NCI-H128 (cell line): ENCODE data around the gene PSD4.

Experiments used
- DNase-seq: peaks from one replicate; lab custom pipeline; 2025; ENCODE audit not compliant: unreplicated experiment; lab: John Stamatoyannopoulos, UW

Gene PSD4

DNA sequence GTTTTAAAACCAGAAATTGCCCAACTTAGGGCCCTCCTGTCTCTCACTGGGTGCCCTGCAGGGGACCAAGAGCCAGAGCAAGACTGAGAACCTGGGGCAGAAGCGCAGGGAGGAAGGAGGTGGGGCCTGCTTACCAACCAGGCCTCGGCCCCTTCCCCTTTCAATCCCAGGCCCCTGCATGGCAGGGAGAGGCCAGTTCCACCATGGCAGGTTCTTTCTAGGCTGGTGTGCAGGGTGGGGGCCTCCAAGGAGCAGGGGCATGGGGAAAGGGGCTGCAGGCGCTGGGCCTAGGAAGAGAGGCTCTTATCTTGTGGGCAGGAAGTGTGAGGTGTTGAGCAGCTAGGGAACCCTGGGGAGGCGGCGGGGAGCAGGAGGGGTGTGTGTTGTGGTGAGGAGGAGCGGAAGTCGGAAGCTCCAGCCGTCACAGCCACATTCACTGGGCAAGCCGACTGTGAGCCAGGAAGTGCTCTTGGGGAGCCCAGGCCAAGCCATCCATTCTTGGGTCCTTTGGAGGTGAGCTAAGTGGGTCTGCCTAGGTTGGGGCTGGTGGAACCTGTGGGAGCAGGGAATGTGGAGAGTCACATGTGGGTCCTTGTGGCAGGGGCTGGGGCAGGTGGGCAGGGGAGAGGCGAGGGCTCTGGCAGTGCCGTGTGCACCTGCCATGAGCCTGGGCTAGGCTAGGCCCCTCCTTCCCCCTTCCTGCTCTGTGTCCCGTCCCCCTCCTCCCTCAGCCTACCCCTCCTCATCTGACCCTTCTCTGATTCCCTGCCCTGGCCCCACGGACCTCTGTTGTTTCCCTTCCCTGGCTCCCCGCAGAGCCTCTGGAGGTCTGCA, at the start of gene PSD4:
TSS of gene PSD4 (plus strand) at position 430 of the 834 bp plus-strand sequence. CDS start 8,486 bp downstream, outside the sequence.
- DNase-seq = no peak

- DNase-seq = no peak
Measured at GRCh38 chr2:113124181-113124961, 49.4 kb upstream of the PSD4 start.

DNA sequence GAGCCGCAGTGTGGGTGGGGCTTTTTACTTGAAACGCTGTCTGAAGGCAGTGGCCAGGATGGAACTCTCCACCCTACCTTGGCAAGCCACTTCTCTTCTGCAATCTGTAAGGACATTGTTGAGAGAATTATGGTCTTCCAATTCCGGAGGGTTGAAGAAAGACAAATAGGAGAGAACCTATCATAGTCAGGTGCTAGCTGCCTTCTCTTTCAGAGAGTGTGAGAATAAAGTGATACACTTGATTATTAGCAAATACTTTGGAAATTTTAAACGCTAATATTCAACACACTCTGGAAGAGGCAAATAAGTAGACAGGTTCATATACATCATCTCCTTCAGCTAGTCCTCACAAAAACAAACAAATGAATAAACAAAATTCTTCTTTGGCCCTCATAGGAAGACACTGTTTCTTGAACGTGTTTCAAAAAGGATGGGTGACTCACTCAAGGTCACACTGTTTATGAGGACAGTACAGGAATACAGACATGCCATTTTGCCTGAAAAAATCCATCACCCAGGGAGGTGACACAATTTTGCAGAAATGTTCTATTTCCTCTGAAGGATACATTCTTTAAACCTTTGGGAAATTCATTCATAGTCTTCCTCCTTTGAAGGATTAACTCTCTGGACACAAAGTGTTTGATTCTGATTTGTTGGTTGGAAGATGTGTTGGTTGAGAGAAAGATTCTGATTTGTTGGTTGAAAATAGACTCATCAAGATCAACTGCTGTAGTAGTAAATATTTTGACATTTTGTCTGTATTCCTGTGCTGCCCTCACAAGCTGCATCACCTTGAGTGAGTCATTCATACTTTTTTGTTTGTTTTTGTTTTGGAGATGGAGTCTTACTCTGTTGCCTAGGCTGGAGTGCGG, 48.6 kb upstream of the PSD4 start:
- no peak for DNase-seq

- DNase-seq = no peak
Measured at GRCh38 chr2:113126845-113127645, 46.7 kb upstream of the PSD4 start, which contains the start of gene IL1RN. TSS of gene IL1RN (plus strand) at chr2:113127598. CDS start at chr2:113127625, 27 bp downstream.

DNA sequence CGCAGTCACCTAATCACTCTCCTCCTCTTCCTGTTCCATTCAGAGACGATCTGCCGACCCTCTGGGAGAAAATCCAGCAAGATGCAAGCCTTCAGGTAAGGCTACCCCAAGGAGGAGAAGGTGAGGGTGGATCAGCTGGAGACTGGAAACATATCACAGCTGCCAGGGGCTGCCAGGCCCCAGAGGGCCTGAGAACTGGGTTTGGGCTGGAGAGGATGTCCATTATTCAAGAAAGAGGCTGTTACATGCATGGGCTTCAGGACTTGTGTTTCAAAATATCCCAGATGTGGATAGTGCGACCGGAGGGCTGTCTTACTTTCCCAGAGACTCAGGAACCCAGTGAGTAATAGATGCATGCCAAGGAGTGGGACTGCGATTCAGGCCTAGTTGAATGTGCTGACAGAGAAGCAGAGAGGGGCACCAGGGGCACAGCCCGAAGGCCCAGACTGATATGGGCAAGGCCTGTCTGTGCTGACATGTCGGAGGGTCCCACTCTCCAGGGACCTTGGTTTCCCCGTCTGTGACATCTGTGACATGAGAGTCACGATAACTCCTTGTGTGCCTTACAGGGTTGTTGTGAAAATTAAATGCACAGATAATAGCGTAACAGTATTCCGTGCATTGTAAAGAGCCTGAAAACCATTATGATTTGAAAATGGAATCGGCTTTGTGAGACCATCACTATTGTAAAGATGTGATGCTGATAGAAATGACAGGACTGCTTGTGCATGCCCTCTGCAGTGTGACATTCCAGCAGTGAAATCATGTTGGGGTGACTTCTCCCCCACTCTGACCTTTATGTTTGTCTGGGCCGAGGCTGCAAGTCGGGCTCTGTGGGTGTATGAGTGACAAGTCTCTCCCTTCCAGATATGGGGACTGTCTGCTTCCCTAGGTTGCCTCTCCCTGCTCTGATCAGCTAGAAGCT, 45.9 kb upstream of the PSD4 start:
- DNase-seq = no peak

DNA sequence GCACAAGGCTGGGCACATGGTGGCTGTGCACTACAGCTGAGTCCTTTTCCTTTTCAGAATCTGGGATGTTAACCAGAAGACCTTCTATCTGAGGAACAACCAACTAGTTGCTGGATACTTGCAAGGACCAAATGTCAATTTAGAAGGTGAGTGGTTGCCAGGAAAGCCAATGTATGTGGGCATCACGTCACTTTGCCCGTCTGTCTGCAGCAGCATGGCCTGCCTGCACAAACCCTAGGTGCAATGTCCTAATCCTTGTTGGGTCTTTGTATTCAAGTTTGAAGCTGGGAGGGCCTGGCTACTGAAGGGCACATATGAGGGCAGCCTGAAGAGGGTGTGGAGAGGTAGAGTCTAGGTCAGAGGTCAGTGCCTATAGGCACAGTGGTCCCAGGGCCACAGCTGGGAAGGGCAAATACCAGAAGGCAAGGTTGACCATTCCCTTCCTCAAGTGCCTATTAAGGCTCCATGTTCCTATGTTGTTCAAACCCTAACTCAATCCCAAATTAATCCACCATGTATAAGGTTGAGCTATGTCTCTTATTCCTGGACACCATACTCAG, 44.2 kb upstream of the PSD4 start:
- DNase-seq = no peak

- no peak for DNase-seq
Measured at GRCh38 chr2:113131352-113132185, 42.2 kb upstream of the PSD4 start.

GRCh38 chr2:113132414-113133021, 41.3 kb upstream of the PSD4 start:
- no peak for DNase-seq

DNA sequence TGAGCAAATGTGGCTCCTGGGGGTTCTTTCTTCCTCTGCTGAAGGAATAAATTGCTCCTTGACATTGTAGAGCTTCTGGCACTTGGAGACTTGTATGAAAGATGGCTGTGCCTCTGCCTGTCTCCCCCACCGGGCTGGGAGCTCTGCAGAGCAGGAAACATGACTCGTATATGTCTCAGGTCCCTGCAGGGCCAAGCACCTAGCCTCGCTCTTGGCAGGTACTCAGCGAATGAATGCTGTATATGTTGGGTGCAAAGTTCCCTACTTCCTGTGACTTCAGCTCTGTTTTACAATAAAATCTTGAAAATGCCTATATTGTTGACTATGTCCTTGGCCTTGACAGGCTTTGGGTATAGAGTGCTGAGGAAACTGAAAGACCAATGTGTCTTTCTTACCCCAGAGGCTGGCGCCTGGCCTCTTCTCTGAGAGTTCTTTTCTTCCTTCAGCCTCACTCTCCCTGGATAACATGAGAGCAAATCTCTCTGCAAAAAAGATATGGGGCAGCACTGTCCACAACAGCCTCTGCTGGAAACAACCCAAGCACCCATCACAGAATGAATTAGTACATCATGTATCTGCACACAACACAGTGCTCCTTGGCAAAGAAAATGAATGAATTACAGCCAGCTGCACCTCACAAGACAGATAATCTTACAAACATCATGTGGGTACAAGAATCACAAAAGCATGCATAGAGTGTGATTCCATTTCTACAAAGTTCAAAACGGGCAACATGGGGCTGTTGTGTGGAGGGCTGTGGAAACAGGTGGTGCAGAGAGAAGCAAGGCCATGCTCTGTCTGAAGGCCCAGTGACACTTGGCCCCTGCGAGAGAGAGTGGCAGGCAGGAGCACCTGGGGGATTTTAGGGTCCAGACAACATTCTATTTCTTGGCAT, 39.8 kb upstream of the PSD4 start:
- DNase-seq = no peak

DNA sequence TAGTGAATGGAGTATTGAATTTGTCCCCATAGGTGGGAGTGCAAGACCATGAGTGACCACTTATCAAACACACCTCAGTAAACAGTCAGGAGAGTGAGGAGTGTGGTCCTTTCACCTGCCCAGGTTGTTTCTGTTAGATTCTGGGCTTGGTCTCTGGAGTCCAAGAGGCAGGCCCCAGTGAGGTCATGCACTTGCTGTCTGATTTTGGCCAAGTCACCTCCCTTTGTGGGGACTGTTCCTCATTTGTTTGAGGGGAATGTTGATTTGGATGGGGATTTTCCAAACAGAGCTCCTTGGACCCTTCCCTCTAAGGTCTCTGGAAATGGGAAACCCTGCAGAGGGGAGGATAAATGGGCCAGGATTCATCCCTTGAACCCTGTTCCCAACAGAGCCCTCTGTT, 39.1 kb upstream of the PSD4 start:
- no peak for DNase-seq

GRCh38 chr2:113135317-113135716, 38.5 kb upstream of the PSD4 start:
- no peak for DNase-seq

DNA sequence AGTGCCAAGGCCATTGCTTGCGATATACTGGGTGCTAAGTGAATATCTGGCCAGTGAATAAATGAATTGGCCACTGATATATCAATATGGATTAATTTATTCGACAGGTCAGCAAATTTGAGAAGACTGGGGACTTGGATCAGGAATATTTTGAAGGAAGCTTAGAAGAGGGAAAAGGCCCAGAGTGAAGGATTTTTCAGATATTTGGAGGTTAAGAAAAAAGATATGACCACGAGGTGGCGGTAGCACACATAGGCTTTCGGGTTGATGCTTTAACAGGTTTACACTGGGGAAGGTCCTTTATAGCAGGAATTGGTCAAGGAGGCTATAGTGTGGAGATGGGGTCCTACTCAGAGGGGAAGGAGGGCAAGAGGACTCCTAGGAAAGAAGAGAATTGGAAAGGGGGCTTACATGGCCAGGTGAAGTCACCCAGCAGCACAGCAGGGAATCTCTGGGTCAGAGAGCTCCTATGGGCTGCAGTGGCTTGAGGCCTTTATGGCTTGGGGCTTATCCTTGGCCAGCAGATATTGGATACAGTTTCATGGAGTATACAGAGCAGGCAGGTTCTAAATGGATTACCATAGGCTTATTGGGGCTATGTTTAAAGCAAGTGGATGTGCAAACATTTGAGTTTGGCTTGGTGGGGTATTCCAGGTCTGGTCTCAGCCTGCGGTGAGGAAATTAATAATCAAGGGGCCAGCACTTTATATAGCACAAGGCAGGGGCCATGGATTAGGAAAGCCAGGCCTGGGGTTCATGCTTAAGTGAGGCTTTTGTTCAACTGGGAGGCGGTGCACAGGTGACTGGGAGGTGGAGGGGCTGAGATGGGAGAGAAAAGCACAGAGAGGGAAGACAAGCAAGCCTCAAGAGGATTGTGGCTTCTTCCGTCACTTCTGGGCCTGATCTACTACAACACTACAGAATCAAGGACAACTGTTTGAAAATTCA, 36.7 kb upstream of the PSD4 start:
- DNase-seq = no peak

DNA sequence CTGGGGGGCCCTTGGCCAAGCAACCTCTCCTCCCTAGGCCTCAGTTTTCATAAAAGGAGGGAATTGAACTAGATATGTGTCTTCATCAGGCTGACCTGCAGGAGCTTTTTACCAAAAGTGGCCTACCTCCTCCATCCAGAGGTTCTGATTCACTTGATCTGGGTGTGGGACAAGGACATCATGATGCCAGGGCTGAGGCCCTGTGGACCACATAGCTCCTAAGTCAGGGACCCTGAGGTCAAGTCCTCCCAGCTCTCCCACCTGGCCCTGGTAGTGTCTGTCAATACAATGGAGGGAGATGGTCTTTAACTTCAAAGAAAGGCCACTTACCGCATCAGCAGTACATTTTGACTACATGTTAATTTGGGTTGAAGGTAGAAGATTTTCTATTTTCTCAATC, 35.9 kb upstream of the PSD4 start:
- DNase-seq = no peak

GRCh38 chr2:113138428-113139322, 35.1 kb upstream of the PSD4 start:
- DNase-seq = peak; percentile 33

GRCh38 chr2:113141451-113141850, 32.3 kb upstream of the PSD4 start:
- DNase-seq = no peak
